H4 (cell line): ENCODE measurements around the gene CFAP46. TPM values are rescaled to one million over a fixed set of nuclear protein-coding genes. Genes with fewer than 3 reads are reported as not detected.
"Not testable (repeated sequence)": the region's sequence is repeated elsewhere in the genome, so short reads cannot be mapped to it uniquely, and the experiment has no call there.

ENCODE experiments used
- DNase-seq: peaks from one replicate; pipeline ENCODE4 v3.0.0-alpha.2; 2015; ENCODE audit warnings: low spot score
- total RNA-seq: library from RNA; depleted of rRNA; stranded (reverse); fragments of >200 nt; shearing (Covaris generic); gene quantifications from 2 replicates; pipeline ENCODE4 v1.2.3, GENCODE V29; 2014

Gene CFAP46
- total RNA-seq, 1 experiment from 2014 or later: 4.8 TPM

DNA sequence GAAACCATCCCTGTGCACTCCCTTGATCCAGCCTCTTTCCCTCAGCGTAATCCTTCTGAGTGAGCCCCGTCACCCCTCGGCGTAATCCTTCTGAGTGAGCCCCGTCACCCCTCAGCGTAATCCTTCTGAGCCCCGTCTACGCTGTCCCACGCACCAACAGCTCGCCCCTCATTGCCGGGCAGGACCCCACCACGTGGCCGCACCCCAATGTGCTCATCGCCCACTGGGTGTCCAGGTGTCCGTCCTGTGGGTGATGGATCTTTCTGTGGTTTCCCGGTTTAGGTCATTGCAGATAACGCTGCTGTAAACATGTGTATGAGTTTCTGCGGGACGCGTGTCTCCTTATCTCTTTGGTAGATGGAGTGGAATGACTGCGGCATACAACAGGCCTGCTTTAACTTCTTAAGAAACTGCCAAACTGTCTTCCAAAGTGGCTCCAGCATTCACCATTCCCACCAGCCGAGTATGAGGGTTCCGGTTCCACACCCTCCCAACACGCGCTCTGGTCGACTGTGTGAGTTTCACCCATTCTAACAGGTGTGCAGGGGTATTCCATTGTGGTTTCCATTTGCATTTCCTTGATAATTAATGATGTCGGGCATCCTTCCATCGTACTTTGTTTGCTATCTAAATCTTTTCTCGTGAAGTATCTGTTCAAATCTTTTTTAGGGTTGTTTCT lies 114.4 kb downstream of the CFAP46 start:
- DNase-seq: no peak

DNA sequence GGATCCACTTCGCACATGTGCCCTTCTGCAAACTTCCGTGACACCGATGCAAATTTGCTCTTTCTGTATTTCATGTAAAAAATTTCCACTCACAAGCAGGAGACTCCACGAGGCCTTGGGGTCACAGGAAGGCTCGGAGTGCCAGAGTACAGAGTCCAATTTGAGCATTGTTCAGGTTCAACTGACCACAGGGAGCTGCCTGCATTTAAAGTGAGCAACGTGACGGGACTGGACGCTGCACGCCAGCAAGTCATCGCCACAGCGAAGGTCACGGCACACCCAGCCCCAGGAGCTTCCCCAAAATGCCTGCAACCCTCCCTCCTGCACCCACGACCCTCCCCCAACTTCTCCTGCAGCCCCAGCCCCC lies 115.0 kb downstream of the CFAP46 start:
- DNase-seq: no peak

DNA sequence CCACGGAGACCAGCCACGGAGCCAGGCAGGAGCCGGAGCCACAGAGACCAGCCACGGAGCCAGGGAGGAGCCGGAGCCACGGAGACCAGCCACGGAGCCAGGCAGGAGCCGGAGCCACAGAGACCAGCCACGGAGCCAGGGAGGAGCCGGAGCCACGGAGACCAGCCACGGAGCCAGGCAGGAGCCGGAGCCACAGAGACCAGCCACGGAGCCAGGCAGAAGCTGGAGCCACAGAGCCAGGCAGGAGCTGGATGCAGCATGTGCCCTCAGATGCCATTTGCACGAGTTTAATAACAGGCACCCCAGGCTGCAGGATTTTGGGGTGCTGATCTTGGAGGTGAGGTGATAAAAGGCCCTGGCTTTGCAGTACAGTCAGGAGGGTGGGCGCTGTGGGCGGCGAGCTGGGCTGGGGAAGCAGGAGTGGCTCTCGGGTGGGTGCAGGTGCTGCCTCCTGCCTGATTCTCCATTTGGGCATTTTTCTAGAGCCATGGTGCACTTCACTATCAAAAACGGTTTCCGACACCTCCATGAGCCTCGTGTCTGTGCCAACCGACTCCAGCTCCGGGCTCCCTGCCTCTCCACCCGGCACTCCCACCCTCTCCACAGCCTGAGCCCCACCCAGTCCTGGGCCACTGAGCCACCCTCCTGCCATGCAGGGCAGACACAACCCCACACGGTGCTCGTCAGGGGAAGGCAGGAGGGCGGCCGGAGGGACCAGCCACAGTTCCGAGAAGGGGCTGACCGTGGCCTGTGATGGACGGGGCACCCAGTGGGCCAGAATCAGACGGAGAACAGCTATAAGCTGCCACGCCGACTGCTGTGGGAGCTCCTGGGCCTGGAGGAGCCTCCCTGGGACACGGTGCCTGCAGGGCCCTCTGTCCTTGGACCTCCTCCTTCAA lies 115.6 kb downstream of the CFAP46 start:
- DNase-seq: no peak

DNA sequence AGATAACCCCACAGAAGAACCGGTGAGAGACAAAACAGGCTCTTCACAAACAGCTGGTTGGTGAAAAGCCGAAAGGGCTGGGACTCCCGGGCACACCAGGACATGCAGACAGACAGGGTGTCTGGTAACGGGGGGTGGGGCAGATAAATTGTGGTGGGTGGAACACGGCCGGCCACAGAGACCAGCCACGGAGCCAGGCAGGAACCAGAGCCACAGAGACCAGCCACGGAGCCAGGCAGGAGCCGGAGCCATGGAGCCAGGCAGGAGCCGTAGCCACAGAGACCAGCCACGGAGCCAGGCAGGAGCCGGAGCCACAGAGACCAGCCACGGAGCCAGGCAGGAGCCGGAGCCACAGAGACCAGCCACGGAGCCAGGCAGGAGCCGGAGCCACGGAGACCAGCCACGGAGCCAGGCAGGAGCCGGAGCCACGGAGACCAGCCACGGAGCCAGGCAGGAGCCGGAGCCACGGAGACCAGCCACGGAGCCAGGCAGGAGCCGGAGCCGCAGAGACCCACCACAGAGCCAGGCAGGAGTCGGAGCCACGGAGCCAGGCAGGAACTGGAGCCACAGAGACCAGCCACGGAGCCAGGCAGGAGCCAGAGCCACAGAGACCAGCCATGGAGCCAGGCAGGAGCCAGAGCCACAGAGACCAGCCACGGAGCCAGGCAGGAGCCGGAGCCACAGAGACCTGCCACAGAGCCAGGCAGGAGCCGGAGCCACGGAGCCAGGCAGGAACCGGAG lies 116.4 kb downstream of the CFAP46 start:
- DNase-seq: not testable (repeated sequence)

DNA sequence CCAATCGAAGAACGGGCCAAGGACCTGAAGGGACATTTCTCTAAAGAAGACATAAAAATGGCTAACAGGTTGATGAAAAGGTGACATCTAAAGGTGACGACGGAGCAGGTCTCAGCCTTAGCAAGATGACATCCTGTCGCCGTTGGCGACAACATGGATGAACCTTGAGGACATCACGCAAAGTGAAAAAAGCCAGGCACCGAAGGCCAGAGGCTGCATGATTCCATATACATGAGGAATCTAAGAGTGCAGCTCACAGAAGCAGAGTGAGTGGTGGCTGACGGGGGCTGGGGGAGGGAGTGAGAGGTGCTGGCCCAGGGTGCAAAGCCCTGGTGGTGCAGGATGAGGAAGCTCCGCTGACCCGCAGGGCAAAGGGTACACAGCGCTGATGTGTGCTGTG lies 122.3 kb downstream of the CFAP46 start:
- no peak for DNase-seq

DNA sequence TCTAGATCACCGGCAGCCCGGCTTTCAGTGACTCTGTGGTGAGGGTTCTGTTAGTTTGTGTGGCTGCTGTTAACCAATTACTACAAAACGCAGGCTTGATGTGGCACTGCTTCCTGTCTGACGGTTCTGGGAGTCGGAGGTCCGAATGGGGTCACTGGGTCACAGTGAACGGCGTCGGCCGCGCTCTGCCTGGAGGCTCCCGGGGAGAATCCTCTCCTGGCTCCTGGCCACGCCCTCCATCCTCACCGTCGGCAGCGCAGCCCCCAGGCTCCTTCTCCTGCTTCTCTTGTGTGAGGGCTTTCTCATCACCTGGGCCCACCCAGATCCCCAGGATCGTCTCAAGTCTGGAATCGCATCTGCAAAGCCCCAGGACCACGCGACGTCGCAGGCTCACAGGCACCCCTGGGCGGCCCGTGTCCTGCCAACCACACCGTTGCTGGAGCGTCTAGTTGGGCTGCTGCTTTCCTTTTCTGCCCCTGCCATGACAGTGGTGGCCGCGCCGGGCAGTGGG lies 124.6 kb downstream of the CFAP46 start:
- no peak for DNase-seq

DNA sequence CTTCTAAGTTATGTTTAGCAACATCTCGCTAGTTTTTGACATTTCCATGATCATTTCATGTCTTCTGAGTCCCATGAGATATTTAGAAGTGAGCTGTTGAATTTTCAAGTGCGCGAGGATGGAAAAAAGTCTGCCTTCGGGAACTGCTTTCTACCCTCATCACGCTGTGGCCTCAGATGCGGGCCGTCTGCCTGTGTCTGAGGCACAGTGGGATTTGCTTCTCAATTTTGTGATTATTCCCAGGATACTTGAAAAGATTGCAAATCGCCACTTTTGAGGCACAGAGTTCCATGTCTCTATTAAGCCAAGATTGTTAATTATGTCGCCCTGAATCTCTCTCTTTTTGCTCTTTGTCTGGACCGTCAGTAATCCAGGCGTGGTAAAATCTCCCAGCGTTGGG lies 125.7 kb downstream of the CFAP46 start:
- no peak for DNase-seq

DNA sequence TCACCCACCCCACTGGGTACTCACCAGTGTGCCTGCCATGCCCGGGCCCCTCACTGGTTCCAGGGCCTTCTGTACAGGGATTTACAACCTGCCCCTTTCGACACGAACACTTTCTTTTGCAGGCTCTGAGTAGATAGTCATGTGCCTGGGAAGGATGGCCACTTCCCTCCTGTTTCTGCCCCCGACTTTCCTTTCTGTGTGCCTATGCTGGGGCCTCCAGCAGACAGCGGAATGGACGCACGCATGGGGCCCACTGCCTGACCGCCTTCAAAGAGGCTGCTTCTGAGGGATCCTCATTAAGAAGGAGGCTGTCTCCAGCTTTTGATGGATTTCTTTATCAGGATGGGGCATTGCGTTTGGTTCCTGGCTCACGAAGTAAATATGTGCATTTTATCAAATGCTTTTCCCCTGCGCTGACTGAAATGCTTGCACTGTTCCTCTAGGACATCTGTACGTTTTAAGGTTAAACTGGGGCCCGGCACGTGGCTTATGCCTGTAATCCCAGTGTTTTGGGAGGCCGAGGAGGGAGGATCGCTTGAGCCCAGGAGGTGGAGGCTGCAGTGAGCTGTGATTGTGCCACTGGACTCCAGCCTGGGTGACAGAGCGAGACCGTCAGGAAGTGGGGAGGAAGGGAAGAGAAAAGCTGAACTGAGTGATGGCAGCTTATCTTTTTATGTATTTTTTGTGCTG lies 127.1 kb downstream of the CFAP46 start:
- DNase-seq: no peak

DNA sequence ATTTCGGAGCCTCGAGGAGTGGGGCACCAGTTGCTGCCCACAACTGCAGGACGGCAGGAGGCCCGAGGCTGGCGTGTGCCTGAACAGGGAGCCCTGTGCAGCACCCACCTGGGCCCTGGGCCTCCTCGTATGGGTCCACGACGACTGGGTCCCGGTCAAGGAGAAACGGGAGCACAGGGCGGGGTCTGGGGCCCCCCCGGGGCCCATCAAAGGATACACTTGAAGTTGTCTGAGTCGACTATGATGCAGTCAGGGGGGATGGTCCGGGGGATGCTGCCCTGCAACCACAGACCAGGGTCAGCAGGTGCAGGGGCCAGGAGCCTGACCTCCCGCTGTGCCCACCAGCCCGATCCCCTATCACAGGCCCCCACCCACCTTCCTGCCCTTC lies 127.9 kb downstream of the CFAP46 start:
- DNase-seq: no peak

DNA sequence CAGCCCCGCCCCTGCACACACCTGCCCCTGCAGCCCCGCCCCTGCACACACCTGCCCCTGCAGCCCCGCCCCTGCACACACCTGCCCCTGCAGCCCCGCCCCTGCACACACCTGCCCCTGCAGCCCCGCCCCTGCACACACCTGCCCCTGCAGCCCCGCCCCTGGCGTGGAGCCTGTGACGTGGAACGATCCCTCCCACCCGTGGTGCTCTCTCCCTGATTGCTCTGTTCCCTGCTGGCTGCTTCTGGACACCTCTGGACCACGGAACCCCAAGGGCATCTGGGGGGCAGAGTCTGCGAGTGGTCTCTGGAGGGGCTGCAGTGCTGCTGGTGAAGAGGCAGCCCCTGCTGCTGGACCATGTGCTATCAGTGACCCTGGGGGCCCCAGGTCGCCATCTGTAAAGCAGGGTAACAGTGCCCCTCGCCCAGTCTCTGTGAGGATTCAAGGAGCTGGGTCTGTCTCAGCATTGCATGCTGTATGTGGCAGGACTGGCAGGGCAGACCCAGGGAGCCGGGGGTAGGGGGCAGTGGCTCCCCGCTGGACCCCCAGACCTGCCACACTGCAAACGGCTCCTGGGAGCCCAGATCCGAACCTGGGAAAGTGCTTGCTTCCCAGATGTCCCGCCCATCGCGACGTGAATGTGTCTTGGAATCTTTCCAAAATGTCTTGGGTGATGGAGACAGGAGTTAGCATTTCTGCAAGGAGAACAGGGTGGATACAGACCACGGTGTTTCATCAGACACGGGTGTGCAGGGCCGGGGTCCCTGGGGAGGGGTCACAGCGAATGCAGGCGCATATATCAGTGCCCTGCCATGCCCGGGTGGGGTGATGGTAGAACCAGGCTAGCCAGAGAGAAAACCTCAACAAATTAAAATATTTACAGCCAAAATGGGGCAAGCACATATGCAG lies 128.6 kb downstream of the CFAP46 start:
- DNase-seq: no peak

DNA sequence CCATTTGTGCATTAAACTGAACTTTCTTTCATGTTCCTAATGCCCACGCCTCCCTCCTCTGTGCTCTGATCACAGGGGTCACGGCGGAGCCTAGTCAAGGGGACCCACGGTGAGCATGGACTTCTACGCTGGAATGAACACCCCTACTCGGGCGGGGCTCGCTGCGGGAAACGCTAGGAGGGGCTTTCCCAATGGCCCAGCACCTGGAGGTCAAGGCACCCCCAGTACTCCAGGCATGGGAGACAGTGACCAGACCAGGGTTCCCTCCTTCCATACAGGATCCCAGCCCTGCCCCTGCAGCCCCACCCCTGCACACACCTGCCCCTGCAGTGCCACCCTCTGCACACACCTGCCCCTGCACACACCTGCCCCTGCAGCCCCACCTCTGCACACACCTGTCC lies 129.4 kb downstream of the CFAP46 start:
- DNase-seq: no peak

DNA sequence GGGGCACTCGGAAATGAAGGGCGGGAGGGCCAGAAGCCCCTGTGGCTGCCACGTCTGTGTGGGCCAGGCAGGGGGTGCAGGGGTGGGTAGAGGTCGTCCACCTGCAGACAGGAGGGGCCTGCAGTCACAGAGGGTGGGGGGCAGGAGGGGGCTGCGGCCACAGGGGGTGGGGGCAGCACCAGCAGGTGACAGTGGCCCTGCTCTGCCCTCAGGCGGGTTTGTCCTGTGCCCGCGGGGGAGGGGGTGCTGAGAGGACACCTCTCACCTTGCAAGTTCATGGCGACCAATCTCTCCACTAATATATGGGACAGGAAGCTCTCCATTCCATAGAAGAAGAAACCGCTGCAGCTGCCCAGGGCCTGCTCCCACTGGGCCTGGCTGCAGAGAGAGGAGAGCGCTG lies 129.8 kb downstream of the CFAP46 start:
- no peak for DNase-seq

DNA sequence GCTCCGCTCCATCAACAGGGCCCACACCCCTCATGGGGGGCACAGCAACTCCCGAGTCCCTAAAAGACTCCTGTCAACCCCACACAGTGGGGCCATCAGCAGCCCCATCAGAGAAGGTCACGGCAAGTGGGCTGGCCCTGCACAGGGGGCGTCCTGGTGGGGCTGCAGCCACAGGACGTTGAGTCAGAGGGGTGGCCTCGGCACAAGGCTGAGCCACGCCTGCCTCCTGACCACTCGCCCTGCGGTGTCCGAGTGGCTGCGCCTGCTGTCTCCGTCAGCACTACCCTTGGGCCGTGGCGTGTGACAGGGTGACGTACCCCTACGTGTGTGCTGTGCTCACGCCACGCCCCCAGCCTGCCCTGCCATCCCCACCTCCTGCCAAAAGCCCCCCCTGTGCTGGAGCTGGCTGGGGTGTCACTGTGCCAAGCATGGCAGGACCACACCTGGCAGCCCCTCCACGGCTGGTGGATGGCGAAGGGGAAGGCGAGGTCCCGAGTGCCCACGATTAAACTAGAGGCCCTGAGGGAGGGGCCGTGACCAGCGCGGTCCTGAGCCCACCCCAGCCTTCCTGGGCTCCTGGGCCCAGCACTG lies 130.4 kb downstream of the CFAP46 start:
- DNase-seq: no peak

DNA sequence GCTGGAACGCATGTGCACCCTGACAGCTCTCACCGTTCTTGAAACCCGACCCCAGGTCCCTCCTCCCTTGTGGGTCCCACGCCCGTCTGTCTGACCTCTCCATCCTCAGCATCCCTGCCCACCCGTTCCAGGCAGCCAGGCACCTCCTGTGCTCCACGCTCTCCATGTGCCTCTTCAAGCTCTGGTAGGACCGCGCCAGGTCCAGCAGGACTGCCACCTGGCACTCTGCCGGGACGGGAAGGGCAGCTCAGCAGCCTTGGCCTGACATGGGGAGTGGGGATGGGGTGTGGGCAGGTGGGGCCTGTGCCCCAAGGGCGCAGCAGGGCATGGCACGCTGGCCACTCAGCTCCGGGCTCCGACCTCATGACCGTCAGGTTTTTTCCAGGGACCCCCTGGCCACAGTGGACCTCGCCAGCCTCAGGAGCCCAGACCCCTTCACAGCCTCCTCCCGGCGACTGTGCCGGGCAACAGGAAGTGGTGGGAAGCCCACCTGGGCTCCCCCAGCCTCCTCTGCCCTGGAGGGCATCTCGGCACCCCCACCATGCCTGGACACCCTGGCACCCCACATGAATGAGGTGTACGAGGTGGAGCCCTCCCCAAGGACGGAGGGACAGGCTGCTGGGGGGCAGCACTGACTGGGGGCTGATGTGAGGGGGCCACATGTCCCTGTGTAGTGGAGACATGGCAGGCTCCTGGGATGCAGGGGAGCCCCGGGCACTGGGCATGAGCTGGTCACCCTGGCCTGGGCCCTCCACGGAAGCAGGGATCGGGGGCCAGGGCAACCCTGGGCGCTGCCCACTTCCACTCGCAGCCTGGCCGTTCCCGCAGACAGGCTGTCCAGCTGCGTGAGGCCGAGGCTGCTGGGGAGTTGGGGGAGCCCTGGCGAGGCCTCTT lies 131.3 kb downstream of the CFAP46 start:
- DNase-seq: no peak

DNA sequence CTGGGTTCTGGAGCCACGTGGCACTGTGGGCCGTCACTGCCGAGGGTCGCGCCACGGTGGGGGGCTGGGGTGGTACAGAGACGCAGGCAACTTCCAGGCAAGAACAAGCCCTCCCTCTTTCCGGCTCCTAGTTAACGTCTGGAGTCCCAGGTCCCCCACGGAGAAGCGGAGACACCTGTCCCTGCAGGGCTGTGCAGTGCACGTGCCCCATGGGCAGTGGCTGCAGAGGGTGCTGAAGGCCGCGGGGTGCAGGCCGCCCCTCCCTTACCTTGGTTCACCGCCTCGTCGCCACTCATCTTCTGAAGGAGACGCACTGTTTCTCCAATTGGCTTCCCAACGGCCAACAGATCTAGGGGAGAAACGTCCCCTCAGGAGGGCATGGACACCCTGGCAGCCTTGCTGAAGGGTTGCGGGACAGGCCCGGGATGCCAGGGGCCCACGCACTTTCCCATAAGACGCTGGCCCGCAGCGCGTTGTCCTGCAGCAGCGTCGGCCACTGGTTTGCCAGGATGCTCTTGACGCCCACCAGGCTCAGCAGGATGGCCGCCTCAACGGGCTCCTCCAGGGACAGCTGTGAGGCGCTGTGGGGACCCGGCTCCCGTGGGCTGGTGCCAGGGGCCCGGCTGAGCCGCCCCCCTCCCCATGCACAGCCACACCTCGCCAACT lies 132.1 kb downstream of the CFAP46 start:
- no peak for DNase-seq

DNA sequence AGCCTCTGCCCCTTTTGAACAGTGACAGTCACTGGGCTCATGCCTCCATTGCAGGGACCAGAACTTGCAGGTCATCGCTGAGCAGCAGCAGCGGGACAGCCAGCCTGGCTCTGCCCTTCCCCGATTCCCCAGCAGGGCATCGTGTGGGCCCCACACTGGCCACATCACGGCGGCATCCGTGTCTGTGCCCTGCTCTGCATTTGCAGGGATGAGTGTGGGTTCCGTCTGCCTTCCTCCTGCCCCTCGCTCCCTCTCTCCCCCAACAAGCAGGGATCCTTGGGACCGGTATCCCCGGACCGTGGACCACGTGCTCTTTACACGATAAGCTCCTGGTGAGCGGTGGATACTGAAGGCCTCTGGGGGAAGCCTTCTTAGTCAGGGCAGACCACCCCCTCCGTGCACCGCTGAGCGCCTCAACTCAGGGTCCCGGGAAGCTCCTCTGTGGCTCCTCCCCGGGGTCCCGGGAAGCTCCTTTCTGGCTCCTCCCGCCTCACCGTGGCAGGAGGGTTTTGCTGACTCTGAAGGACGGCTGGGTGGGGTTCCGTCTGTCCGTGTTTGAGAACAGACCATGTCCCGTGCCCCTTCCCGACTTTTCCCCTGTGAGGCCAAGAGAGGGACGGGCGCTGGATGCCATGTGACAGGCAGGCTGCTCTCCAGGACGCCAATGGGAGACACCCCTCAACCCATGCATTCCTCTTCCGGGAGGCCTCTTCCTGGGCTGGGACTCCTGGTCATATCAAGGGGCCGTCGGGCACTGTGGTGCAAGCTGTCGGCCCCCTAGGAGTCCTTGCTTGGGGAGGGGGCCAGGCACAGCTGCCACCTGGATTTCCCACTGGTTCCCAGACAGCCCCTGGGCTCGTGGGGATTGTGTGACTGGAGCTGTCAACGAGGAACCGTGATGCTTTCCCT lies 132.9 kb downstream of the CFAP46 start:
- no peak for DNase-seq

DNA sequence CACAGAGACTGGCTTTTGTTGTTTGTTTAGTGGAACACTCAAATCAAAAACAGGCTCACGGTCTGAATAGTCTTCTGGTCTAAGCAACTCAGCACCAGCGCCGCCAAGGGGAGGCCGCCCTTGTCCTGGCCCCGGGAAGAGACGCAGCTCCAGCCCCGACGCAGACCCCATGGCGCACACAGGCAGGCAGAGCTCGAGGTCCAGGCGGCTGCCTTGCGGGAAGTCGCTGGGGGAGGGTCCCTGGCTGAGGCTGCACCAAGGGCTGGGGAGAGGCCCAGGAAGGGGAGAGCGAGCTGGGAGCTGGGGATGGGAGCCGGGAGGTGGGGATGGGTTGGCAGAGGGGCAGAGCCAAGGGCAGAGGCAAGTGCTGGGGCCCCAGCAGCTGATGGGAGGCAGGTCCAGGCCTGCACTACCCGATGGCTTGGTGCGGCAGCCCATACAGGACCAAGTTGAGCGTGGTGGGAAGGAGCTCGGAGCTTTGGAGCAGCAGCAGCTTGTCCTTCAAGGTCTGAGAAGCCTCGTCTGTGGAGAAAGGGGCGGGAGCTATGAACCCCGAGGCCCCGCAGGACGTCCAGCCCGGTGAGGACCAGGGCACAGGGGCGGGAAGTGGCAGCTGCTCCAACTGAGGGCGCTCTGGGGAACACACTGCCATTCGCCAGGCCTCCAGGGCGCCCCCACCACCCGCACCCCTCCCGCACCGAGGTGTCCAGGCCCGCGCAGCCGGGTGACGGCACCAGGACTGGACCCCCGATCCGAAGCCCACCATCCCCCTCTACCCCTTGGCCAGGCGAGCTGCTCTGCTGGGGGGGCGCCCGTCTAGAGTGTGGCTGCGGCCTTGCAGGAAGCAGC lies 133.8 kb downstream of the CFAP46 start:
- DNase-seq: no peak
